Lower lobe of right lung (tissue), 2 donors: Measurements from ENCODE around the gene CHKB. TPM values are rescaled to one million over a fixed set of nuclear protein-coding genes. Genes with fewer than 3 reads are reported as not detected.
A peak's percentile ranks its signal among the peaks of the same experiment; 100 is the strongest.

ENCODE experiments used
- ATAC-seq, 2 donors: fragments of 200-7000 bp; cut with Tn5 transposase; one replicate each; pipeline ENCODE4 v1.9.1; 2020 to 2022; ENCODE audit warnings: mild to moderate bottlenecking in 2 of 2, moderate library complexity in 2 of 2
- DNase-seq: peaks from one replicate; pipeline ENCODE4 v3.0.0-alpha.2; 2020
- H3K27ac ChIP-seq: fragments of 200-600 bp; one replicate; pipeline ENCODE4 v1.8.0; 2022
- H3K27me3 ChIP-seq: fragments of 200-600 bp; one replicate; pipeline ENCODE4 v1.8.0; 2022; ENCODE audit warnings: low read depth
- H3K36me3 ChIP-seq: fragments of 200-600 bp; one replicate; pipeline ENCODE4 v1.8.0; 2022; ENCODE audit warnings: mild to moderate bottlenecking
- H3K4me1 ChIP-seq: fragments of 200-600 bp; one replicate; pipeline ENCODE4 v1.8.0; 2022
- H3K4me3 ChIP-seq: fragments of 200-600 bp; one replicate; pipeline ENCODE4 v1.8.0; 2022; ENCODE audit warnings: mild to moderate bottlenecking
- H3K9me3 ChIP-seq: fragments of 200-600 bp; one replicate; pipeline ENCODE4 v1.8.0; 2022
- CTCF ChIP-seq: fragments of 200-600 bp; IDR thresholded peaks from one replicate; pipeline ENCODE4 v1.8.0; 2022; ENCODE audit warnings: antibody characterized with exemption, mild to moderate bottlenecking
- intact Hi-C: fragments of 100-400 bp; cut with DNase I; formaldehyde crosslinking; loops from one replicate; pipeline ENCODE4 v1.11.0; 2022
- total RNA-seq: library from RNA; stranded (reverse); fragmentation: NEBNext Ultra II Directional; extraction: Animal tissue kit (Norgen Biotek cat#: 25700); gene quantifications from one replicate; pipeline ENCODE4 v1.2.1, GENCODE V29; 2021
- donor health status: DM: no; HTN: yes; CAD: no; lungs with severe emphysema.

Gene CHKB
- total RNA-seq, 1 donor from 2014 or later: 76.7 TPM

- H3K27ac ChIP-seq: no peak overlapping the region
- peaks cover 17% of the 10 kb centered on the region for H3K4me1 ChIP-seq
- no peak overlapping the region for H3K4me3 ChIP-seq
- no peaks in the 10 kb centered on the region for H3K9me3 ChIP-seq
- ATAC-seq (no peak), DNase-seq (peak; percentile 34)
- peaks cover 4% of the 10 kb centered on the region for H3K36me3 ChIP-seq
- intact Hi-C loops: no loop called here
- H3K27me3 ChIP-seq: no peaks in the 10 kb centered on the region
- no peak for TF ChIP-seq CTCF
Measured at GRCh38 chr22:50578776-50579310, 3.8 kb downstream of the CHKB start.

GRCh38 chr22:50577987-50578775 is 4.5 kb downstream of the CHKB start, which contains the start of gene CPT1B:
CPT1B (minus strand) TSS chr22:50578427; CDS start chr22:50577915, 512 bp downstream.
- Histone ChIP-seq H3K27me3 (no peaks in the 10 kb centered on the region), H3K4me3 (no peak within 1 kb of the TSS), H3K27ac (no peak within 1 kb of the TSS), H3K36me3 (peaks cover 4% of the 10 kb centered on the region), H3K9me3 (no peaks in the 10 kb centered on the region), H3K4me1 (peaks cover 11% of the 10 kb centered on the region)
- ATAC-seq: no peak
- intact Hi-C loops: no loop called here
- DNase-seq: peak; percentile 44
- TF ChIP-seq CTCF: no peak

- no peak for ATAC-seq
Measured at GRCh38 chr22:50577697-50577986, 5.0 kb downstream of the CHKB start.

GRCh38 chr22:50576806-50577696 is 5.6 kb downstream of the CHKB start:
- H3K4me3 ChIP-seq: no peak overlapping the region
- no peaks in the 10 kb centered on the region for H3K27me3 ChIP-seq
- peaks cover 4% of the 10 kb centered on the region for H3K36me3 ChIP-seq
- no peak for TF ChIP-seq CTCF
- no peak overlapping the region for H3K27ac ChIP-seq
- DNase-seq: no peak
- H3K9me3 ChIP-seq: no peaks in the 10 kb centered on the region
- intact Hi-C loops: no loop called here
- peaks cover 11% of the 10 kb centered on the region for H3K4me1 ChIP-seq
- ATAC-seq: no peak

More at GRCh38 chr22:50577697-50577986, 5.0 kb downstream of the CHKB start:
- Histone ChIP-seq H3K4me1 (peaks cover 11% of the 10 kb centered on the region), H3K36me3 (peaks cover 4% of the 10 kb centered on the region), H3K27ac (no peak overlapping the region), H3K4me3 (no peak overlapping the region), H3K9me3 (no peaks in the 10 kb centered on the region), H3K27me3 (no peaks in the 10 kb centered on the region)
- peak; percentile 43 for DNase-seq
- intact Hi-C loops: no loop called here
- TF ChIP-seq CTCF: no peak

- no peak overlapping the region for H3K27ac ChIP-seq
- peak; percentile 17 for TF ChIP-seq CTCF
- DNase-seq: no peak
- intact Hi-C loops: no loop called here
- H3K4me1 ChIP-seq: peaks cover 2% of the 10 kb centered on the region
- ATAC-seq: no peak
- no peaks in the 10 kb centered on the region for H3K9me3 ChIP-seq
- no peak overlapping the region for H3K4me3 ChIP-seq
- no peaks in the 10 kb centered on the region for H3K27me3 ChIP-seq
- peaks cover 4% of the 10 kb centered on the region for H3K36me3 ChIP-seq
Measured at GRCh38 chr22:50576070-50576469, 6.6 kb downstream of the CHKB start.
